Muscle of back (tissue), 11 donors: ENCODE results near the gene SLC30A3. TPM values are rescaled to one million over a fixed set of nuclear protein-coding genes. Genes with fewer than 3 reads are reported as not detected.

Experiments
- DNase-seq, 3 donors: peaks; one replicate each; pipeline versions ENCODE4 v3.0.0 to v3.0.0-alpha.2; 2013
- polyA plus RNA-seq, 10 donors: library from polyadenylated mRNA; unstranded; fragments of 120-200 nt; gene quantifications; one replicate each; pipeline ENCODE4 v1.2.1, GENCODE V29; 2013; ENCODE audit not compliant: insufficient read length in 10 of 10

Gene SLC30A3
- polyA plus RNA-seq, 10 donors, result 0.24 to 1.2 (median 0.46) TPM

GRCh38 chr2:27233341-27233740 lies 29.5 kb downstream of the SLC30A3 start:
- no peak for DNase-seq

GRCh38 chr2:27231921-27232320 lies 30.9 kb downstream of the SLC30A3 start:
- no peak for DNase-seq

GRCh38 chr2:27227501-27227900 lies 35.3 kb downstream of the SLC30A3 start:
- DNase-seq, result no peak

GRCh38 chr2:27225526-27225925 lies 37.3 kb downstream of the SLC30A3 start:
- no peak for DNase-seq

- DNase-seq, result no peak
Observed at GRCh38 chr2:27223416-27223815, 39.4 kb downstream of the SLC30A3 start.

- no peak for DNase-seq
Observed at GRCh38 chr2:27222407-27222806, 40.4 kb downstream of the SLC30A3 start.

- no peak for DNase-seq
Observed at GRCh38 chr2:27221166-27221565, 41.7 kb downstream of the SLC30A3 start.

- no peak for DNase-seq
Observed at GRCh38 chr2:27220091-27220490, 42.8 kb downstream of the SLC30A3 start.

GRCh38 chr2:27219091-27219490 lies 43.8 kb downstream of the SLC30A3 start:
- DNase-seq, result no peak

- DNase-seq, result no peak
Observed at GRCh38 chr2:27218614-27219013, 44.2 kb downstream of the SLC30A3 start.

- DNase-seq, result peak; percentile 80 to 94 (median 87)
Observed at GRCh38 chr2:27217173-27218121, 45.4 kb downstream of the SLC30A3 start, which contains the start of gene CAD. CAD (plus strand) TSS chr2:27217369; CDS start chr2:27217552, 183 bp downstream.

- DNase-seq, result no peak
Observed at GRCh38 chr2:27216416-27217137, 46.3 kb downstream of the SLC30A3 start.

GRCh38 chr2:27214941-27215340 lies 47.9 kb downstream of the SLC30A3 start:
- peak in 1 of 3 donors; percentile 64 for DNase-seq

GRCh38 chr2:27212626-27213471 lies 50.0 kb downstream of the SLC30A3 start:
- DNase-seq, result peak in 1 of 3 donors; percentile 45

GRCh38 chr2:27211943-27212625 lies 50.8 kb downstream of the SLC30A3 start, which contains the start of the genes ATRAID and SLC5A6:
ATRAID (plus strand) TSS chr2:27212041; CDS start chr2:27212369, 328 bp downstream.
SLC5A6 (minus strand) TSS chr2:27212268; CDS start chr2:27207650, 4,618 bp downstream.
- DNase-seq, result peak; percentile 90 to 99 (median 94)

GRCh38 chr2:27211241-27211942 lies 51.5 kb downstream of the SLC30A3 start:
- no peak for DNase-seq

GRCh38 chr2:27209621-27210401 lies 53.0 kb downstream of the SLC30A3 start:
- no peak for DNase-seq

- DNase-seq, result no peak
Observed at GRCh38 chr2:27208486-27209050, 54.3 kb downstream of the SLC30A3 start.

GRCh38 chr2:27206346-27206745 lies 56.5 kb downstream of the SLC30A3 start:
- DNase-seq, result no peak
